ENCODE results near the gene CDC42. TPM values are rescaled to one million over a fixed set of nuclear protein-coding genes. Genes with fewer than 3 reads are reported as not detected.
A peak's percentile ranks its signal among the peaks of the same experiment; 100 is the strongest.

The CDC42 gene
- polyA plus RNA-seq, 3 donors: 210 to 731 (median 606) TPM

DNA sequence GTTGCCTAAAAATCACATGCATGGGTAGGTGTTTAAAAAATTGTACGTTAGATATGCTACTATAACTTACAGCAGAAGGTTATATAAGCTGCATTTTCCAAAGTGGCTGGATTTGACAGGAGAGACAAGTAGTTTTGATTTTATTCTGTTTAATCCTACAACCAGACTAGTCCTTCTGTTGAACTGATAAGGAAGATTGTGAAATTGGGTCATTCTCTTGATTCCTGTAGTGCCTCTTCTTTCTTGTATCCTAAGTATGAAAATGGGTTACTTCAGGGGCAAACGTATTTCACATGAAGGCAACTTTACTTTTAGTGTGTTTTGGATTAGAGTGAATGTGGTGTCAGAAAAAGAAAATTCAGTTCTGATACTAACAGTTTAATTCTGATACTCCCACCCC is 19.0 kb downstream of the CDC42 start:
- TF ChIP-seq, protein P1, sequence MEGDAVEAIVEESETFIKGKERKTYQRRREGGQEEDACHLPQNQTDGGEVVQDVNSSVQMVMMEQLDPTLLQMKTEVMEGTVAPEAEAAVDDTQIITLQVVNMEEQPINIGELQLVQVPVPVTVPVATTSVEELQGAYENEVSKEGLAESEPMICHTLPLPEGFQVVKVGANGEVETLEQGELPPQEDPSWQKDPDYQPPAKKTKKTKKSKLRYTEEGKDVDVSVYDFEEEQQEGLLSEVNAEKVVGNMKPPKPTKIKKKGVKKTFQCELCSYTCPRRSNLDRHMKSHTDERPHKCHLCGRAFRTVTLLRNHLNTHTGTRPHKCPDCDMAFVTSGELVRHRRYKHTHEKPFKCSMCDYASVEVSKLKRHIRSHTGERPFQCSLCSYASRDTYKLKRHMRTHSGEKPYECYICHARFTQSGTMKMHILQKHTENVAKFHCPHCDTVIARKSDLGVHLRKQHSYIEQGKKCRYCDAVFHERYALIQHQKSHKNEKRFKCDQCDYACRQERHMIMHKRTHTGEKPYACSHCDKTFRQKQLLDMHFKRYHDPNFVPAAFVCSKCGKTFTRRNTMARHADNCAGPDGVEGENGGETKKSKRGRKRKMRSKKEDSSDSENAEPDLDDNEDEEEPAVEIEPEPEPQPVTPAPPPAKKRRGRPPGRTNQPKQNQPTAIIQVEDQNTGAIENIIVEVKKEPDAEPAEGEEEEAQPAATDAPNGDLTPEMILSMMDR (IDR thresholded peaks at IDR 0.05): no peak
- H3K4me3 Mint-ChIP-seq: no peak overlapping the region
- Histone ChIP-seq H3K4me2 (replicated peaks; ENCODE audit: extremely low read depth, low read length, poor library complexity, severe bottlenecking) (no peak overlapping the region), H3K4me1 (ENCODE audit: control insufficient read depth in 1 of 2, insufficient read depth in 2 of 2, low read length in 2 of 2) (peaks cover 48 to 60% of the 10 kb centered on the region in 2 donors), H3K9ac (ENCODE audit: insufficient read depth, low read length, poor library complexity, severe bottlenecking) (no peak overlapping the region), H3K27me3 (ENCODE audit: control insufficient read depth in 2 of 2, insufficient read depth in 2 of 2, low read length in 2 of 2) (no peaks in the 10 kb centered on the region), H2AFZ (ENCODE audit: insufficient read depth, low read depth, low read length, poor library complexity, severe bottlenecking) (no peak overlapping the region), H3K4me3 (replicated peaks in 1 of 3; ENCODE audit: low read depth in 2 of 3, low read length in 3 of 3) (no peak overlapping the region), H3K36me3 (replicated peaks in 1 of 2; ENCODE audit: control insufficient read depth in 1 of 2, insufficient read depth in 2 of 2, low read length in 2 of 2) (peaks cover 3 to 36% of the 10 kb centered on the region in 2 donors), H3K27ac (ENCODE audit: low read depth in 1 of 2, low read length in 2 of 2) (peak overlapping the region in 1 of 2 donors; percentile 54), H3K9me3 (replicated peaks in 1 of 2; ENCODE audit: control insufficient read depth in 1 of 2, insufficient read depth in 1 of 2, low read length in 2 of 2) (no peaks in the 10 kb centered on the region), H3K79me2 (ENCODE audit: insufficient read depth, low read length) (peaks cover 100% of the 10 kb centered on the region), H4K20me1 (ENCODE audit: insufficient read depth, low read length) (peaks cover 100% of the 10 kb centered on the region)
- no CpG with 5 or more reads among the region's 2 CpGs for WGBS (ENCODE audit: insufficient coverage)
- peaks cover 76% of the 10 kb centered on the region for H3K4me1 Mint-ChIP-seq
- peaks cover 16 to 42% of the 10 kb centered on the region in 2 donors for H3K36me3 Mint-ChIP-seq
- peaks cover 0 to 1% (median 0%) of the 10 kb centered on the region in 7 donors for H3K9me3 Mint-ChIP-seq
- no peak for DNase-seq
- H3K27ac Mint-ChIP-seq: peak overlapping the region in 3 of 7 donors; percentile 16 to 28 (median 26)
- H3K27me3 Mint-ChIP-seq (ENCODE audit: low read depth in 3 of 3): no peaks in the 10 kb centered on the region
- intact Hi-C loops (cut with micrococcal nuclease): no loop called here

DNA sequence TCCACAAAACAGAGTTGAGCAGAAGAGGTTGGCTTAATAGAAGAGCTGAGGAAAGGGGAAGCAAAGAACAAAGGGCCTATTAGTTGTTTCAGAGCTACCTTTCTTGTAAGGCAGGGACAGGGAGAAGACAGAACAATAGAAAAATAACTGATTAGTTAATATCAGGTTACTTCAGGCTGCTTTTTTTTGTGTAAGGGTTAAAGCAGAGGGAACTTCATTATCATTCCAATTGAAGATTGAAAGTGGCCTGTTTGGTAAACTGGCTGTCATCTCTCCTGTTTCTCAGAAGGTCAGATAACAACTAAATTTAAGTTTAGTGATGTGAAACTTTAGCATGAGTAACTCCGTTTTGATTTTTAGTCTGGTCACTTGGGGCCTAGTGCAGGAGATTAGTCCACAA is 22.3 kb downstream of the CDC42 start:
- Histone ChIP-seq H4K20me1 (ENCODE audit: insufficient read depth, low read length) (peaks cover 100% of the 10 kb centered on the region), H3K9me3 (replicated peaks in 1 of 2; ENCODE audit: control insufficient read depth in 1 of 2, insufficient read depth in 1 of 2, low read length in 2 of 2) (no peaks in the 10 kb centered on the region), H3K9ac (ENCODE audit: insufficient read depth, low read length, poor library complexity, severe bottlenecking) (no peak overlapping the region), H3K4me3 (replicated peaks in 1 of 3; ENCODE audit: low read depth in 2 of 3, low read length in 3 of 3) (peak overlapping the region in 1 of 3 experiments; percentile 66), H3K4me1 (ENCODE audit: control insufficient read depth in 1 of 2, insufficient read depth in 2 of 2, low read length in 2 of 2) (peaks cover 55 to 69% of the 10 kb centered on the region in 2 donors), H3K79me2 (ENCODE audit: insufficient read depth, low read length) (peaks cover 100% of the 10 kb centered on the region), H3K4me2 (replicated peaks; ENCODE audit: extremely low read depth, low read length, poor library complexity, severe bottlenecking) (peak overlapping the region; percentile 54), H3K27ac (ENCODE audit: low read depth in 1 of 2, low read length in 2 of 2) (peak overlapping the region in 1 of 2 donors; percentile 77), H3K36me3 (replicated peaks in 1 of 2; ENCODE audit: control insufficient read depth in 1 of 2, insufficient read depth in 2 of 2, low read length in 2 of 2) (peaks cover 15 to 37% of the 10 kb centered on the region in 2 donors), H3K27me3 (ENCODE audit: control insufficient read depth in 2 of 2, insufficient read depth in 2 of 2, low read length in 2 of 2) (no peaks in the 10 kb centered on the region), H2AFZ (ENCODE audit: insufficient read depth, low read depth, low read length, poor library complexity, severe bottlenecking) (no peak overlapping the region)
- H3K27me3 Mint-ChIP-seq (ENCODE audit: low read depth in 3 of 3): no peaks in the 10 kb centered on the region
- no CpG with 5 or more reads among the region's 1 CpG for WGBS (ENCODE audit: insufficient coverage)
- peaks cover 0 to 1% (median 0%) of the 10 kb centered on the region in 7 donors for H3K9me3 Mint-ChIP-seq
- peak overlapping the region; percentile 26 to 82 (median 69) for H3K27ac Mint-ChIP-seq
- intact Hi-C loops (cut with micrococcal nuclease): loop anchor here in 1 of 2 donors (5.0 kb wide), 1 partner anchor 53 kb away; no protein-coding TSS in a partner anchor
- no peak for DNase-seq
- TF ChIP-seq, protein P1 (IDR thresholded peaks at IDR 0.05): no peak
- peak overlapping the region in 1 of 2 donors; percentile 29 for H3K4me3 Mint-ChIP-seq
- peaks cover 35 to 49% of the 10 kb centered on the region in 2 donors for H3K36me3 Mint-ChIP-seq
- peaks cover 79% of the 10 kb centered on the region for H3K4me1 Mint-ChIP-seq
